Right lobe of liver (tissue), 4 donors: ENCODE data around the gene FAM149A.

Source experiments
- CTCF ChIP-seq, 4 donors: fragments of 200-600 bp in 3 of 4; fragments of 450-650 bp in 1 of 4; IDR thresholded peaks; one replicate each; pipeline versions ENCODE4 v1.5.1 to v1.8.0; 2016 to 2022; ENCODE audit warnings: antibody characterized with exemption in 4 of 4, mild to moderate bottlenecking in 2 of 4
- POLR2A ChIP-seq: fragments of 450-650 bp; IDR thresholded peaks from one replicate; pipeline ENCODE4 v1.6.1; 2017; ENCODE audit warnings: antibody characterized with exemption, mild to moderate bottlenecking
- donor health status: DM: no; HTN: no; CAD: no.
- donor health status: DM: no; HTN: no; CAD: no.
- donor health status: DM: no; HTN: yes; CAD: no.

- no peak for TF ChIP-seq CTCF (IDR thresholded peaks at IDR 0.05)
- TF ChIP-seq POLR2A: no peak
Observed at GRCh38 chr4:186170966-186171365, 66.5 kb downstream of the FAM149A start.
